Fibroblast of skin of left biceps (primary cell): ENCODE measurements around the gene TMEFF2.

Experiments
- DNase-seq, 2 experiments: peaks; one replicate each; pipeline ENCODE4 v3.0.0-alpha.2; 2013; ENCODE audit warnings: low read depth in 2 of 2

Gene TMEFF2, protein sequence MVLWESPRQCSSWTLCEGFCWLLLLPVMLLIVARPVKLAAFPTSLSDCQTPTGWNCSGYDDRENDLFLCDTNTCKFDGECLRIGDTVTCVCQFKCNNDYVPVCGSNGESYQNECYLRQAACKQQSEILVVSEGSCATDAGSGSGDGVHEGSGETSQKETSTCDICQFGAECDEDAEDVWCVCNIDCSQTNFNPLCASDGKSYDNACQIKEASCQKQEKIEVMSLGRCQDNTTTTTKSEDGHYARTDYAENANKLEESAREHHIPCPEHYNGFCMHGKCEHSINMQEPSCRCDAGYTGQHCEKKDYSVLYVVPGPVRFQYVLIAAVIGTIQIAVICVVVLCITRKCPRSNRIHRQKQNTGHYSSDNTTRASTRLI

DNA sequence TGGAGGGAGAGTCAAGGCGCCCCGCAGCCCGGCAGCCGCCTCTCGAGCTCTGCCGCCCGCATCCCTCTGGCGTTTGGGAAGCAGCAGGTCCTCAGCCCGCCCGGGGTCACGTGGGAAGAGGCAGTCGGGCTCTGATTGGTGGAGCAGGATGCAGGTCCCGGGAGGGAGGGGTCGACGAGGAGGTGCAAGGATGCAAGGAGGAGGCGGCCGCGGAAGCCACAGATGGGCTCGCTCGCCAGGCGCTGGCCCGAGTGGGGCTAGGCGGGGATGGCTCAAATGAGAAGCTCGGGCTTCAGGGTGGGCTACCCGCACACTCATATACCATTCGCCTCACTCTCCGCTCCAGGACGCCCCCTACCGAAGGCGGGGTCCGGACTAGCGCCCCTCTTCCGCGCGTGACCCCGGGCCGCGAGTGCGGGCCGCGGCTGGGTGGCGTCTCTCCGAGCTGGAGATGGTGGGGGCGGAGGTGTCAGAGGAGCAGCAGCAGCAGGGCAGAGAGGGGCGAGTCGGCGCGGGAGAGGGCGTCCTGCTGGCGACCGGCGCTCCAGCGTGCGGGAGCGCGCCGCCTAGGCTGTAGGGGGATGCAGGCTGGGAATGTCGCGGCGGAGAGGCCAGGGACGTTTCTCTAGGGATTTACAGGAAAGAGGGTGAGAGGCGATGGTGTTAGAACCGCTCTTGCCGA is at the start of gene TMEFF2:
TSS of gene TMEFF2 (minus strand) at position 68 of the 682 bp plus-strand sequence. CDS start 409 bp downstream, outside the sequence.
- peak; percentile 34 to 35 for DNase-seq

DNA sequence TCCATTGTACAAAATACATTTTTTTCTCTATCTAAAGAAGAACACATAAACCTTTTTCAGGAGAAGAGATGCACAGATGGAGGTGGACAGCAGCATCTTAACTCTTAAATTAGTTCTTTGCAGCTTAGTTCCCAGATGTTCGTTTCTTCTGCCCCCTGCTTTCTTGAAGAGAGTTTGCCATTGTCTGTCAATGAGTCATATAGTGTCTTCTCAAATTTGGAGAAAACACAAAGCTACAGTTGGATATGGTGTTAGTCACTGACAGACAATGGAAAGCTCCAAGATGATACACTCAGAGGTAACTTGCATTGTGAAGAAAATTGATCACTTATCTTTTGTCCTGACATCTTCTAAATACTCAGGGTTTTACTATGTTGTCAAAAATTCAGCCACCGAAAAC is 48.8 kb upstream of the TMEFF2 start:
- DNase-seq, result peak; percentile 17 to 36

- DNase-seq, result peak; percentile 37 to 41
These were observed 41.4 kb upstream of the TMEFF2 start for GRCh38 chr2:192236136-192236535.

GRCh38 chr2:192230889-192231453 is 36.2 kb upstream of the TMEFF2 start:
- no peak for DNase-seq

DNA sequence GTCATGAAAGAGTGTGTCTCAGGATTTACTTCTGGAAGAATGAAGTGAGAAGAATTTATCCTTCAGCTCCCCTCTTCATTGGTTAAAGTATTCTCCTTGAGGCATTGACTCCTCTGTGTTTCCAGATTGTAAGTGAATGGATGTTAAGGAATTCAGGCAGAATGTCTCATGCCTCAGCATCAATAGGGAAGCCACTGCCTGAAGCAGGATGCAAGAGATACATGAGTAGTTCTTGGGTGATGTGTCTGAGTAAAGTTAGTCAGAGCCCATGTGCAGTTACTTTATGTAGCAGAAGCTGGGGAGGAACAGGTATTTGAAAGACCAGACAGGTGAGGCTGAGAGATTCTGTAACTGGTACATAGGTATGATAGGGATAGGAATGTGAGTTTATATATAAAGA is 34.0 kb upstream of the TMEFF2 start:
- DNase-seq, result no peak

DNA sequence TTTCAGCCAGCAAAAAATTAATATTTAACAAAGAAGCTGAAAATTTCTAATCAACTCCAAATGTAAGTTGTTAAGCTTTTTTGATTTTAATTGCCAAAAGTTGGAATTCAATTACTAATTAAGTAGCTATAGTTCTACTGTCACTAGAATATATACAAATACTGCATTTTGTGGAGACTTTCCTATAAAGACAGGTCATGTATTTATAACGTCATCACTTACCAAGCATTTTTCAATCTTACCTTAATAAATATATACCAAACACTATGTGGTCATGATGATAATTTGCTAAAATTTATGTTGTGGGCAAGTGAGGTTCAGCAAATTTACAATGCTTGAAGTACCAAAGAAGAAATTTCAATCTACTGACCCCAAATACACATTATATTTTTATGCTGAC is 24.2 kb upstream of the TMEFF2 start:
- DNase-seq, result no peak

GRCh38 chr2:192218377-192218776 is 23.6 kb upstream of the TMEFF2 start:
- no peak for DNase-seq

DNA sequence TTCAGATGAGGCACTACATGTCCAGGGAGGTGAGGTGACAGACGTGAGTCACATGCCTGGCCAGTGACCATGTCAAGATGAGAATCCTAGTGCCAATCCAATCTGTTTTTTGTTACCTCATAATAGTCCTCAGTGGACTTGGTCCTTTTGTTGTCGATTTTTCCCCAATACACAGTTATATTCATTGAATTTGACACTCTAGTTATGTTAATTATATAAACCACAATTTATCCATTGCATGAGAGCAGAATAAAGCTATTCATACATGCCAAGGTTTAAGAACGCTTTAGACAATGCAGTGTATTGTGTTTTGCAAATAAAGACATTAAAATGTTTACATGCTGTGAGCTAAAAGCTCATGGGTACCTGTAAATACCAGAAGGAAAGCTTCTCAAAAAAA is 21.6 kb upstream of the TMEFF2 start:
- no peak for DNase-seq

GRCh38 chr2:192215096-192215877 is 20.6 kb upstream of the TMEFF2 start:
- no peak for DNase-seq

GRCh38 chr2:192208848-192209247 is 14.1 kb upstream of the TMEFF2 start:
- no peak for DNase-seq

DNA sequence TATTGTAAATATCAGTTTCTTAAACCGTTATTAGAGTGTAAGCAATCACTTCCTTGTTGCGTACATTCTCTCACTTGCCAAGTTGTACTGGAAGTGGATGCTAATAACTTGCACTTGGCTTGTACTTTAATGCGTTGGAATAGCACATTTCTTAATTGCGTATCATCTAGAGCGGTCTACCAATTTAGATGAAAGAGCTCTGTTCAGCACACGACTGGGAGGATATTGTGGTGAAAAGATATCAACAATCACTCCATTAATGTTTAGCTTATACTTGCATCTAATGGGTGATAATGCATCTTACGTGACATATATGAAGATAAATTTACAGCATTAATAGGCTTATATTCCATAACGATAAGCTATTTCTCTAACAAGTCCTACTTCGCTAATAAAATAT is 11.7 kb upstream of the TMEFF2 start:
- DNase-seq, result no peak

DNA sequence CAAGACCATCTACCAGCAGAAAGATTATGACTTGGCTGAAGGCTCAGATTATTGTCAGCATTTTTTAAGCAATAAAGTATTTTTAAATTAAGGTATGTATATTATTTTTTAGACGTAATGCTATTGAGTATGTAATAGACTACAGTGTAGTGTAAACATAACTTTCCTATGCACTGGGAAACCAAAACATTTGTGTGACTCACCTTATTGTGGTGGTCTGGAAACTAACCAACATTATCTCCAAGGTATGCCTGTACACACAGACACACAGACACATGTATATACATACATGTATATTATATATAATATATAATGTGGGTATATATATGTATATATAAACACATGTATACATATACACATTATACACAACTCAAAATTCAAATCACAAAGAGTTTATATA is 9.1 kb upstream of the TMEFF2 start:
- DNase-seq, result no peak

- DNase-seq, result no peak
These were observed 7.6 kb upstream of the TMEFF2 start for GRCh38 chr2:192202373-192202772.

- no peak for DNase-seq
These were observed 6.4 kb upstream of the TMEFF2 start for GRCh38 chr2:192201116-192201515.

DNA sequence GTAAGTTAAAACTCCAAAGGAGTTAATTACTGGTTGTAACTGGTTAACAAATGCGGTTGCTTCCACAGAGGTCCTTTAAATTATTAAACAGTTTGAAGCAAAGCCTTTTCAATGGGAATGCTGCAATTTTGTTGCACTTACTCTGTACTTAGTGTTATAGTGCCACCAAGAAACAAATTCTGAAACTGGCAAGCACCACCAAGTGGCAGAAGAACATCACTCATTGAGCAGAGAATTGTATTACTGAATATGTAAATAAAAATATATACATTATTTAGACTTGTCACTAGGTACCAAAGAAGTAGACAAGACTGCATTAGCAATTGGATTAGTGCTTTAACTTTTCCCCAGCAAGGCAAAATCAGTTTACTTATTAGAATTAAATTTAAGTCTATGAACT is 2.6 kb upstream of the TMEFF2 start:
- no peak for DNase-seq

DNA sequence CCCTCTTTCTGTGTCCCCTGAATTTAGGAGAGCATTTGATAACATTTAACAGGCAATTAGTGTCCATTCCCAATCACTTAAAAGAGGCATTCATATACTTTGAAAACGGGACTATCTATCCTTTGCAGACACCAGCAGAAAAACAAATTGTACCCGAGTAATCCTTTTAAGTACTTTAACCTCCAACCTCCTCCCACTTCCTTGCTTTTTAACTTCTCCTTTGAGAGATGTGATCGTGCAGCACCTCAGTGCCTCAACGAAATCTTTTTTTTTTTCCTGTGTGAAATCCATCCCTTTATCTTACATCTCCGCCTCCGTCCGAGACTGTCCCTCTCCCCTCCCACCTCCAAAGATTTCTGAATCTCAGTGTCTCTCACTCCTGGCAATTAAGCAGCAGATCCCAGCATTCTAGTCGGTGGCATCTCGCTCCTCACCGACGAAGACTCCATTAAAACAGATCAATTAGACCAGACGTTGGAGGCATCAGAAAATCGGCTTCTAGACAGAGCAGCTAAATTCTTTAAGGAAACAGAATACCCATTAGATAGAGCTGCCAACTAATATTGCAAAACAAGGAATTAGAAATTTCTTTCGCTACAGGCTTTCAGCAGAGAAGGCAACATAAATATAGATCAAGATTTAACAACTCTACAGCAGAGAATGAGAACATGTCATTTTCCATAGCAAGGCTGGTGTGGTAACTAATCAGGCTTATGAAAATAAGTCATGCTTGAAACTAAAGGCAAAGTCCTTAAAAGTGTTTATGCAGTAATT is 1.9 kb upstream of the TMEFF2 start:
- DNase-seq, result no peak

DNA sequence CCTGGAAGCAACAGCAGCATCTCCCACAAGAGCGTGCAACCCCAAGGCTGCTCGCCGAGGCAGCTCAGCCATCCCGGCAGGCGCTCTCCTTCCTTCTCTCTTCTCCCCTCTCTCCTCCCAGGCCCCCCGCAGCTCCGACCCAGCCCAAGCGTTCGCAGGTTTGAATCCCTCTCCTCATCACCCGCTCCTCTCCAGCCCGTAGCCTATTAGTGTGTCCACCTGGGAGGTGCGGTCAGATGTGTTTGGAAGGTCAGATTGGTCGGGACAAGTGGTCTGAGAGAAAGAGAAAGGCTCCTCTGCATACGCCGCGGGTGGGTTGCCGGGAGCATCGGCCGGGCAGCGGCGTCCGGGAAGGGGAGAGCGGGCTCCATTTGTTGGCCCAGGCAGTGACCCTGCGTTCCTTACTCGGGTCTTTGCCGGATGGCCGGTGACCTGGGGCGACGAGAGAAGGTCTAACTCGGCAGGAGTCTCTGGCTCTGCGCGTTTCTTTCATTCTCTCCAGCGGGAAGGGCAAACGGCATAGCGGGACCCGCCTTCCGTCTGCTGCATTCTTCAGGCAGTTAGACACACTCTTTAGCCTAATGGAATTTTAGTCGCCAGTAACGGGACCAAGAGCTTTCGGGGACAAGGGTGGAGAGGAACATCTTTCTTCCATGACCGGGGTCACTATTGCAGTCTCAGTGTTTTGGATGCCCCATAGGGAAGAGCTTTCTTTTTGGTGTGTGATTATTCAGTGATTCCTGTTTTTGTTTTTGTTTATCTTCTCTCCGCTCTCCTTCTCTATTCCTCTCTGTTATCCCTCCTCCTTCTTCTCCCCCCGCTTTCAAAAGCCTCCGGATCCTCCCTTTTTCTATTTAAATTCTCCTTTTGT is 1.1 kb upstream of the TMEFF2 start:
- no peak for DNase-seq

- DNase-seq, result no peak
These were observed 368 bp downstream of the TMEFF2 start for GRCh38 chr2:192194265-192194865.

GRCh38 chr2:192190474-192190873 is 4.3 kb downstream of the TMEFF2 start:
- DNase-seq, result peak; percentile 7 to 18

DNA sequence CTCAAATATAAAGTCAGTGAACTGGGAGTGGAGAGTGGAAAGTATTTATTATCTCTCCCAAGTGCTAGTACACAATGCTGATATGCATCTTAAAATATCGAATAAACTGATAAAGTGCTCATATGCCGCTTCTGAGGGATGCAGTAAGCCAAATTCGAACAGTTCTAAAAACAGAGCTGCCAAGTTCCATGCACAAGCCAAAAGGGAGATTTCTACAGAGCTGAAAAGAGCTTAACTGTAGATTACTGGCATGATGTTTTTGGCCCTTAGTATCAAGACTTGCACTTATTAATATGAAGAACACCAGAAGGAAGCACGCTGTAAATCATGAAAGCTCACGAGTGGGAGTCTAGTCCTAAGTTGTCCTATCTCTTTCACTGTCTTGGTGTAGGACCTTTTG is 7.9 kb downstream of the TMEFF2 start:
- no peak for DNase-seq
